SIG-M5 treated with dmso at 0.1 percent for 504 hours (cell line): Measurements from ENCODE around the gene KIFC1.

ENCODE experiments used
- DNase-seq: peaks from one replicate; lab custom pipeline; 2025; ENCODE audit not compliant: unreplicated experiment; lab: John Stamatoyannopoulos, UW

The KIFC1 gene

GRCh38 chr6:33424855-33425667, 33.4 kb downstream of the KIFC1 start:
- DNase-seq = no peak

- DNase-seq = peak; percentile 70
Measured at GRCh38 chr6:33425668-33426577, 34.3 kb downstream of the KIFC1 start.

GRCh38 chr6:33426590-33427511, 35.2 kb downstream of the KIFC1 start:
- no peak for DNase-seq

- no peak for DNase-seq
Measured at GRCh38 chr6:33427585-33428223, 36.1 kb downstream of the KIFC1 start.

- DNase-seq = peak; percentile 46
Measured at GRCh38 chr6:33428224-33428965, 36.8 kb downstream of the KIFC1 start.

- DNase-seq = no peak
Measured at GRCh38 chr6:33428966-33429749, 37.5 kb downstream of the KIFC1 start.

GRCh38 chr6:33429750-33430052, 38.1 kb downstream of the KIFC1 start:
- DNase-seq = no peak

- no peak for DNase-seq
Measured at GRCh38 chr6:33430334-33430733, 38.7 kb downstream of the KIFC1 start.

GRCh38 chr6:33430991-33431879, 39.6 kb downstream of the KIFC1 start:
- DNase-seq = peak; percentile 55

- DNase-seq = peak; percentile 20
Measured at GRCh38 chr6:33431880-33432541, 40.4 kb downstream of the KIFC1 start.

- no peak for DNase-seq
Measured at GRCh38 chr6:33432546-33432945, 40.9 kb downstream of the KIFC1 start.

- no peak for DNase-seq
Measured at GRCh38 chr6:33433001-33433543, 41.4 kb downstream of the KIFC1 start.

GRCh38 chr6:33433544-33434191, 42.0 kb downstream of the KIFC1 start:
- no peak for DNase-seq

- no peak for DNase-seq
Measured at GRCh38 chr6:33434961-33435360, 43.3 kb downstream of the KIFC1 start.

- no peak for DNase-seq
Measured at GRCh38 chr6:33437666-33438065, 46.0 kb downstream of the KIFC1 start.

GRCh38 chr6:33438978-33439594, 47.5 kb downstream of the KIFC1 start:
- DNase-seq = no peak
